DMS 273 (cell line): ENCODE results near the gene RFC1.
"Not testable (repeated sequence)": the region's sequence is repeated elsewhere in the genome, so short reads cannot be mapped to it uniquely, and the experiment has no call there.

Source experiments
- DNase-seq: peaks from one replicate; lab custom pipeline; 2025; ENCODE audit not compliant: unreplicated experiment; lab: John Stamatoyannopoulos, UW

Gene RFC1, protein sequence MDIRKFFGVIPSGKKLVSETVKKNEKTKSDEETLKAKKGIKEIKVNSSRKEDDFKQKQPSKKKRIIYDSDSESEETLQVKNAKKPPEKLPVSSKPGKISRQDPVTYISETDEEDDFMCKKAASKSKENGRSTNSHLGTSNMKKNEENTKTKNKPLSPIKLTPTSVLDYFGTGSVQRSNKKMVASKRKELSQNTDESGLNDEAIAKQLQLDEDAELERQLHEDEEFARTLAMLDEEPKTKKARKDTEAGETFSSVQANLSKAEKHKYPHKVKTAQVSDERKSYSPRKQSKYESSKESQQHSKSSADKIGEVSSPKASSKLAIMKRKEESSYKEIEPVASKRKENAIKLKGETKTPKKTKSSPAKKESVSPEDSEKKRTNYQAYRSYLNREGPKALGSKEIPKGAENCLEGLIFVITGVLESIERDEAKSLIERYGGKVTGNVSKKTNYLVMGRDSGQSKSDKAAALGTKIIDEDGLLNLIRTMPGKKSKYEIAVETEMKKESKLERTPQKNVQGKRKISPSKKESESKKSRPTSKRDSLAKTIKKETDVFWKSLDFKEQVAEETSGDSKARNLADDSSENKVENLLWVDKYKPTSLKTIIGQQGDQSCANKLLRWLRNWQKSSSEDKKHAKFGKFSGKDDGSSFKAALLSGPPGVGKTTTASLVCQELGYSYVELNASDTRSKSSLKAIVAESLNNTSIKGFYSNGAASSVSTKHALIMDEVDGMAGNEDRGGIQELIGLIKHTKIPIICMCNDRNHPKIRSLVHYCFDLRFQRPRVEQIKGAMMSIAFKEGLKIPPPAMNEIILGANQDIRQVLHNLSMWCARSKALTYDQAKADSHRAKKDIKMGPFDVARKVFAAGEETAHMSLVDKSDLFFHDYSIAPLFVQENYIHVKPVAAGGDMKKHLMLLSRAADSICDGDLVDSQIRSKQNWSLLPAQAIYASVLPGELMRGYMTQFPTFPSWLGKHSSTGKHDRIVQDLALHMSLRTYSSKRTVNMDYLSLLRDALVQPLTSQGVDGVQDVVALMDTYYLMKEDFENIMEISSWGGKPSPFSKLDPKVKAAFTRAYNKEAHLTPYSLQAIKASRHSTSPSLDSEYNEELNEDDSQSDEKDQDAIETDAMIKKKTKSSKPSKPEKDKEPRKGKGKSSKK

DNA sequence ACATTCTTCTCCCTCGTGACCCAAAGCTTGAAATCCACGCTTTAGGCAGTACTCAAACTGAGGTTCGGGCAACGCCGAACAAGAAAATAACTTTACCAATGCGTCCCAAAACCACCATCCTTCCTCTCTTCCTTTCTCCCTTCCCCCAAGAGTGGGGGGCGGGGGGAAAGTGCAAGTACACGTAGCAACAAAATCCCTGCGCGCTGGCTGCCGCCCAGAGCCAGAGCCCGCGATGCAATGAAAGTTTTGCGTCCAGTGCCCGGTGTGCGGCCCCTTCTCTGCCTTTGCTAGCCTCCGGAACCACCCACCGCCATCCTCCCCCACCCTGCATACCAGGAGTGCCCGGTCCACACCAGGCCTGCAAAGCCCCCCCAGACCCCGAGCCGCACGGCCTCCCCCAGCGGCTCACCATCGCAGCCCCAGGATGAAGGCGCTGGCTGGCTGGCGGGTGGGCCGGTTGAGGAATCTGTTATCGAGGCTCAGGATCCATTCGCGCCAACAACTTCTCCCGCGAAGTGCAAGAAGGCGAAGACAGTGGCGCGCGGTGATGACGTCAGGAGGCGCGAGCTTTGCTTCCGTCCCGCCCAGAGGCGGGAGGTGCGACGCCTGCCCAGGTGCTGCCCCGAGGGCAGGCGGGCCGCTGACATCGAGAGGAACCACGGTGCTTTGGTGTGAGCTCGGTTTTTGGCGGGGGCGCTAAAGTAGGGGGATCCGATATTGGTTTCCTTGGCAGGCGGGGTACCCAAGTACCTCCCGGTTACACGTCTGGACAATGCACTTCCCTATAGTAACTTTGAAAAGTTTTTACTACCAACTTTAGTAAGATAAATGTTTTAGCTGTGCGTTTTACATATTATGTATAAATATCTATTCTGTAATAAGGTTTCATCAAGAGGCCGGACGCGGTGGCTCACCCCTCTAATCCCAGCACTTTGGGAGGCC lies at the start of gene RFC1:
TSS of gene RFC1 (minus strand) at position 533 of the 942 bp plus-strand sequence. CDS start at position 412, 121 bp downstream.
- peak; percentile 95 for DNase-seq

DNA sequence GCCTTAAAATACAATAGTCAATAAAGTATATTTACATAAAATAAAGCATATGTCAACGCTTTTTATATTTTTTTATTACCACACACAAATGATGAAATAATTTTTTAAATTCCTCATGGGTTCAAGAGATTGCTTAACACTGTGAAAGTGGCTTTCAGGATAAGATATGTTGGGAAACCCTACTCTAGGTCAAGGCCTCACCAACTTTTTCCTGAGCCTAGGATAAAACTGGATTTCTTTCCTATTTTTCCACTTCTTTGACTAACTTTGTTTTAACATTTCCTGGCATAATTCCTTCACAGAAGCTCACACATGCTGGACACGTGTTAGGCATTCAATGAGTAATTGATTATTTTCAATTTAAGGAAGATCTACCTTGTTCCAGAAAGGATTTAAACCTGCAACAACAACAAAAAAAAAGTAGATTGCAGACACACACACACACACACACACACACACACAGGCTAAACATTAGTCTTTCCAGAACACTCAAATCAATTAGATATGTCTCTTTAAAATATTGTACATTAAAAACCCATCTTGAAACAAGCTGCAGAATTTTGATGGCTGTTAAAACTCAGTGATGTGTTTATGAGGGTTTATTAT lies 49.6 kb upstream of the RFC1 start:
- DNase-seq = no peak

DNA sequence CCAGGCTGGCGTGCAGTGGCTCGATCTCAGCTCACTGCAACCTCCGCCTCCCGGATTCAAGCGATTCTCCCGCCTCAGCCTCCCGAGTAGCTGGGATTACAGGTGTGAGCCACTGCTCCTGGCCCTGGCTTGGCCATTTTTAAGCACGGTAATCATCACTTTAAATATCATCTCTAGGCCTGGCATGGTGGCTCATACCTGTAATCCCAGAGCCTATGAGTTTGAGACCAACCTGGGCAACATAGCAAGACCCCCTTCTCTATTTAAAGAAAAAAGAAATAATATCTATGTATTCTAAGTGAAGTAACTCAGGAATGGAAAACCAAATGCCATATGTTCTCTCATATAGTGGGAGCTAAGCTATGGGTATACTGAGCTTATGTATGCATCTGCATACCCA lies 45.4 kb upstream of the RFC1 start:
- not testable (repeated sequence) for DNase-seq

DNA sequence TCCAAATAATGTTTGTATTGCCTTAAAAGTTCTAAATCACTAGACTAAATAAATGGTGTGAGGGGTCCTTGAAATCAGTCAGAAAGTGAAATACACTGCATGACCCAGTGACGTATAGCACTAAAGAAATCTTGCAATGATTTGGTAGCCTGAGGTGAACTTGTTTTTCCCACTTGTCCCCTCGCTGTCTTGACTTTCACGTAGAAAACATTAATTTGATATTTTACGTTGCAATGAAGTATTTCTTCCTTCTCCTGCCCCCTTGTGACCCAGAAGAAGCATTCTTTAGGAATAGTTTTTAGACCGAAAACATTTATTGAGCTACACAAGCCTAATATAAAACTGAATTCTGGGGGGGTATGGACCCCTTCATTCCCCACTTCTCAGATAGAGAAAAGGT lies 44.3 kb upstream of the RFC1 start:
- DNase-seq = no peak

DNA sequence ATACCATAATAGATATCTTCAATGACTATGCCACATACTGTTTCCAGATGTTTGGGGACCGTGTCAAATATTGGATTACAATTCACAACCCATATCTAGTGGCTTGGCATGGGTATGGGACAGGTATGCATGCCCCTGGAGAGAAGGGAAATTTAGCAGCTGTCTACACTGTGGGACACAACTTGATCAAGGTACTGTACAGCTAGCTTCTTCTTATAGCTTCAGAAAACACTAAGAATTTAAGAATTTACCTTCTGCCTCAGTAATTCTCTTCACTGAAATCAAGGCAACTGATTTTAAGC lies 41.4 kb upstream of the RFC1 start:
- no peak for DNase-seq

DNA sequence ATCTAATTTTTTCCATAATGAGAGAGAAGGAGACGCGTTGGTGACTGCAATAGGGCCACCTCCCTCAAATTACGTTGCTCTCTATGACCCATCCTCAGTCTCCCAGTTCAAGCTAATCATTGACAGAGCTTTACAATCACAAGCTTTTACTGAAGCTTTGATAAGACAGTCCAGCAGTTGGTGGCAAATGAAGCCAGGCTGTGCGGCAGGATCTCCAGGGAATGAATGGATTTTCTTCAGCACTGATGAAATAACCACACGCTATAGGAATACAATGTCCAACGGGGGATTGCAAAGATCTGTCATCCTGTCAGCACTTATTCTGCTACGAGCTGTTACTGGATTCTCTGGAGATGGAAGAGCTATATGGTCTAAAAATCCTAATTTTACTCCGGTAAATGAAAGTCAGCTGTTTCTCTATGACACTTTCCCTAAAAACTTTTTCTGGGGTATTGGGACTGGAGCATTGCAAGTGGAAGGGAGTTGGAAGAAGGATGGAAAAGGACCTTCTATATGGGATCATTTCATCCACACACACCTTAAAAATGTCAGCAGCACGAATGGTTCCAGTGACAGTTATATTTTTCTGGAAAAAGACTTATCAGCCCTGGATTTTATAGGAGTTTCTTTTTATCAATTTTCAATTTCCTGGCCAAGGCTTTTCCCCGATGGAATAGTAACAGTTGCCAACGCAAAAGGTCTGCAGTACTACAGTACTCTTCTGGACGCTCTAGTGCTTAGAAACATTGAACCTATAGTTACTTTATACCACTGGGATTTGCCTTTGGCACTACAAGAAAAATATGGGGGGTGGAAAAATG lies 40.8 kb upstream of the RFC1 start, which contains the start of gene KLB:
TSS of gene KLB (plus strand) at position 168 of the 821 bp plus-strand sequence. CDS start at position 188, 20 bp downstream.
- no peak for DNase-seq

DNA sequence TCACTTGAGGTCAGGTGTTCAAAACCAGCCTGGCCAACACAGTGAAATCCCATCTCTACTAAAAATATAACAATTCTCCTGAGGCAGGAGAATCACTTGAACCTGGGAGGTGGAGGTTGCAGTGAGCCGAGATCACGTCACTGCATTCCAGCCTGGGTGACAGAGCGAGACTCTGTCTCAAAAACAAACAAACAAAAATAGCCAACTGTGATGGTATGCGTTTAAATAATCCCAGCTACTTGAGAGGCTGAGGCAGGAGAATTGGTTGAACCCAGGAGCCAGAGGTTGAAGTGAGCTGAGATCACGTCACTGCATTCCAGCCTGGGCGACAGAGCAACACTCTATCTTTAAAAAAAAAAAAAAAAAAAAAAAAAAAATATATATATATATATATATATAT lies 35.5 kb upstream of the RFC1 start:
- DNase-seq = not testable (repeated sequence)

DNA sequence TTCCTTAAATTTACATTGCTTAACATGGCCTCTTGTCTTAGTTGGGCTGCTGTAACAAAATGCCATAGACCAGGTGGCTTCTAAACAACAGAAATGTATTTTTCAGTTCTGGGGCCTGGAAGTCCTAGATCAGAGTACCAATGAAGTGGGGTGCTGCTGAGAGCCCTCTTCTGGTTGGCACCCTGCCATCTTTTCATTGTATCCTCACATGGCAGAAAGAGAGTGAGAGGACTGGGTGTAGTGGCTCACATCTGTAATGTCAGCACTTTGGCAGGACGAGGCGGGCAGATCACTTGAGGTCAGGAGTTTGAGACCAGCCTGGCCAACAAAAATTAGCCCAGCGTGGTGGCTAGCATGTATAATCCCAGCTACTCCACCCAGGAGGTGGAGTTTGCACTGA lies 28.5 kb upstream of the RFC1 start:
- no peak for DNase-seq

DNA sequence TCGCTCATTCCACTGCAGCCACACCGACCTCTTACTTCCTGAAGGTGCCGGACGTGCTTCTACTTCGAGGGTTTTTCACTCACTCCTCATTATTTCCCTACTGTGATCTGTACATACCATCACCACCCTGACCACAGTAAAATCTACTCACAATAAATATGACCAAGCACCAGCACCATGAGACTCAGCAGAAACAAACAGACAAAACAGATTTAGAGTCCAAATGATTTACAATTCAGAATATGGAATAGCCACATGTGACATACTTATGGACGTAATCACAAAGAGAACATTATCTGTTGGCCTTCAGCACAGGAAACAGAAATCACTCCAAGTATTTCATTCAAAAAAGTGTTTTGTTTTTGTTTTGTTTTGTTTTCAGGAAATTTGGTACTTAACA lies 24.4 kb upstream of the RFC1 start:
- DNase-seq = no peak

DNA sequence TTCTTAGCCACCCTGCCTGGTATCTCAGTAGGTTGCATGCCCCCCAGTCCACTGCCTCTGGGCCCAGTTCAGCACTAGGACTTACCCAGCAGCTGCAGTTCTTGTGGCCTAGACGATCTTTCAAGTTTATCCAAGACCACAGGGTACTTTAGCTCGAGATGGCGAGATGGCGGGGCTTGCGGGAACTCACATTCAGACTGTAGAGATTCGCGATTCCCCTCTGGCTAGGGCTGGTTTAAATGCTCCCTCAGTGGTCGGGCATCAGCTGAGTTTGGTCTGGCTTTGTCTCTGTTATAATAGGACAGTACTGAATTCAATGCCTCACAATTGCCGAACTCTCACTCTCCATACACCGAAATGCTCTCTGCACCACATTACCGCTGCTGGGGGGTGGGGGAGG lies 18.4 kb upstream of the RFC1 start:
- DNase-seq = no peak

DNA sequence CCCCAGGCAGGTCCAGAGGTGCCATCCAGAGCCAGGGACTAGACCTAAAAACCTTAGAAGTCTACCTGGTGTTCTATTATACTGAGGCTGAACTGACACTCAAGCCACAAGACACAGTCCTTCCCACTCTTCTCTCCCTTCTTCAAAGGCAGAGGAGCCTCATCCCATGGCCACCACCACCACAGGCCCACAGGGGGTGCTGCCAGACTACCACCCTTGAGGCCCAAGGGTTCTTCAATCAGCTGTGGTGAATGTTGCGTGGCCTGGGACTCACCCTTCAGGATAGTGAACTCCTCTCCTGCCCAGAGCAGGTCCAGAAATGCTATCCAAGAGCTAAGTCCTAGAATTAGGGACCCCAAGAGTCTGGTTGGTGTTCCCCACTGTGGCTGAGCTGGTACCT lies 17.5 kb upstream of the RFC1 start:
- DNase-seq = no peak

DNA sequence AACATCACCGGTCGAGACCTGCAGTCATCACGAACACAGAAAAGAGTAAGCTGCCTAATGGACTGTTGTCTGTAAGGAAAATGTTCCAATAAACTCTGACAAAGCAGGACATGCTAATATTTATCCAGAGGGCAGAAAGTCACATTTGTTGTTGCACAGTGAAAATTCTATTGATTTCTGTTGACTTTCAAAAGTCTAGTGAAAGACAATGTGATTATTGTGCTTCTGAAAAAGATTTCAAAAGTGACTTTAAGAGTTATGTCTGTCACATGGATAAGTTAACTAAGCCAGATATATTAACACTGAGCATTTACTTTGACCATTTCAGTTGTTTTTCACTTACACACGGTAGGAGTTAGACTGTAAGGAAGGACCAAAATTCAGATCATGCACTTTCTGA lies 9.3 kb upstream of the RFC1 start:
- DNase-seq = no peak

DNA sequence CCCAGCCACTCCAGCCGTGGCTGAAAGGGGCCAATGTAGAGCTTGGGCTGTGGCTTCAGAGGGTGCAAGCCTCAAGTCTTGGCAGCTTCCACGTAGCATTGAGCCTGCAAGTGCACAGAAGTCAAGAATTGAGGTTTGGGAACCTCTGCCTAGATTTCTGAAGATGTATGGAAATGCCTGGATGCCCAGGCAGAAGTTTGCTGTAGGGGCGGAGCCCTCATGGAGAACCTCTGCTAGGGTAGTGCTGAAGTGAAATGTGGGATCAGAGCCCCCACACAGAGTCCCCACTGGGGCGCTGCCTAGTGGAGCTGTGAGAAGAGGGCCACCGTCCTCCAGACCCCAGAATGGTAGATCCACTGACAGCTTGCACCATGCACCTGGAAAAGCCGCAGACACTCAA lies 5.0 kb upstream of the RFC1 start:
- DNase-seq = not testable (repeated sequence)

DNA sequence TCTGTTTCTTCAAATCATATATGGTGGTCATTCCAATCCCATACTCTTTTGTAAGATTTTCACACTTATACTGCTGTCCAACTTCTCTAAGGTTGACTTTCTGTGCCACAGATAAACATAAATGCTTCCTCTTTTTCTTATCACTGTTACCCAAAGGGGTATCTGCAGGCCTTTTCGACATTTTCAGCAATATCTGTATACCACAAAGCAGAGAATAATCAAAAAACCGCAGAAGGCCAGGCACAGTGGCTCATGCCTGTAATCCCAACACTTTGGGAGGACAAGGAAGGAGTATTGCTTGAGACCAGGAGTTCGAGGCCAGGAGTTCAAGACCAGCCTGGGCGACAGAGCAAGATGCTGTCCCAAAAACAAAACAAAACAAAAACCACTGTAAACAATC lies 3.1 kb upstream of the RFC1 start:
- DNase-seq = no peak

DNA sequence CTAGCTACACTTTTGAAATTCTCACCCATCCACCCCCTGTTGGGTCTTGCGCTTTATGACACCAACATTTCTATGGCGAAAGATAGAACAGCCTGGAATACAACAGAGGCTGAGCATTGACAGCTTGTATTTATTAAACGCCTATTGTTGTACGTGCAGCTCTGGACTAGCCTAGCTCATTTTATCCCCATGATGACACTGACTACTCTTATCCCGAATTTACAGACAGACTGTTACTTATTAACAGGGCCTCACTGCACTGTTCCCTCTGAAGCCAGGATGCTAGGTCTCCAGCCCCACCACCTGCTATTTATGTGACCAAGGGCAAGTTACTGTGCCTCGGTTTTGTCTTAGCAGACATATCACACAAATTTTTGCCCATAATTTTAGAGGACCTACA lies 1.0 kb upstream of the RFC1 start:
- DNase-seq = no peak

DNA sequence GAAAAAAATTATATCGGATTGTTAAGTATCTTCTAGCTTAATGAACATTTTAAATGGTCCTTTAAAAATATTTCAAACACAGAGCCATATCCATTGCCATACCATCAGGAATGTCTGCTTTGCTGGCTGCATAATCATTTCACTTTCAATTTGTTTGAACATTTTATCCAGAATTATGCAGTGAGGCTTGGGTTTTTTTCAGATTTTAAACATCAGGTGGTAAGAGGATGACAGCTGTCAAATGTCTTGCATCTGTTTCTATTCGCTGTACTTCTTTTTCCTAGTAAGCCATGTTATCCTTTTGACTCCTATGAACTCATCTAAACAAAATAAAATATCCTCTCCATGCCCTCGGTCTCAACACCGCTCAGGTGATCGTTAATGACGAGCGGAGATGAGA lies 802 bp downstream of the RFC1 start:
- DNase-seq = peak; percentile 36

DNA sequence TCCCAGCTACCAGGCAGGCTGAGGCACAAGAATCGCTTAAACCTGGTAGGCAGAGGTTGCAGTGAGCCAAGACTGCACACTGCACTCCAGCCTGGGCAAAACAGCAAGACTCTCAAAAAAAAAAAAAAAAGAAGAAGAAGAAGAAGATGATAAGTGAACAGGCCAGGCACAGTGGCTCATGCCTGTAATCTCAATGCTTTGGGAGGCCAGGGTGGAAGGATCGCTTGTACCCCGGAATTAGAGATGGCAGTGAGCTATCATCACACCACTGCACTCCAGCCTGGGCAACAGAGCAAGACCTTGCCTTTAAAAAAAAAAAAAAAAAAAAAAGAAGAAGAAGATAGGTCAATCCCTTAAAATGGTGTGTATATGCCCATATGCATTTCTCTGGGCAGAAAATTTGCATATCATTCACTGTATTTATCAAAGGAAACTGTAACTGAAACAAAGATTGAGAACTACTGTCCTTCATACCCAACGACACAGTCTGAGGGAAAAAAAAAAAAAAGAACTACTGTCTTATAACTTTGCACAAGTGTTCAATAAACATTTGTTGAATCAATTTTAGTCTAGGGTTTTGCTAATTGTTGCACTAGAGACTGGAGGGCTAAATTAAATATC lies 2.3 kb downstream of the RFC1 start:
- no peak for DNase-seq

DNA sequence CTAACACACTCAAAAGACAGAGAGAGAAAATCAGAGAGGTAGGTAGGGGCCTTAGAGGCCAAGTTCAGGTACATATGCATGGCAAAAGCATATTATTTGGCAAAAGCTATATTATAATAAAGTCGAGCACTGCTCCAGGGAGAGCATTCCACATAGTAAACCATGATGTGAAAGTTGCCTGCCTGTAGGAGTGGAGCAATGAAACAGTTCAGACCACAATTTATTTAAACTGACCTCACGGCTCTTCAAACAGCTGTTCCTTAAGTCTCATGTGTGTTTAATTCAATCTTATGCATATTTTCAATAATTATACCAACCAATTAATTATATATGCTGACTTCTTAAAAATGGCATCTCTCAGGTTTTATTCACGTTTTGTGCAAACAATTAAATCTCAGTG lies 3.3 kb downstream of the RFC1 start:
- peak; percentile 12 for DNase-seq

DNA sequence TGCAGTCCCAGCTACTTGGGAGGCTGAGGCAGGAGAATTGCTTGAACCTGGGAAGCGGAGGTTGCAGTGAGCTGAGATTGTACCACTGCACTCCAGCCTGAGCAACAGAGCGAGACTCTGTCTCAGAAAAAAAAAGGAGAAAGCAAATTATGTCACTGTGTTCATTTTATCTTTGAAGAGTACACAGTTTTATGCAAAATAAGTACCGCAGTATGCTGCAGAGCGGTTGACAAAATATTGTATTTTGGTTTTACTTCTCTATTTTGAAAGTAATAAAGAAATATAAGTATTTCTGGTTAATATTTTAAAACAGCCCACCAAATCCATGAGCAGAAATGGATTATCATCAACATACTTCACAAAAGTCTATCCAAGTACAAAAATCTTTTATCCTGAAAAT lies 5.6 kb downstream of the RFC1 start:
- DNase-seq = not testable (repeated sequence)
